ENCODE results near the gene CUX1.

GRCh38 chr7:101784292-101785127, 32.9 kb upstream of the CUX1 start:
- TF ChIP-seq POLR2AphosphoS5 (IDR thresholded peaks at IDR 0.05) = no peak
- TF ChIP-seq POLR2A (IDR thresholded peaks at IDR 0.05) = no peak
- no peak for TF ChIP-seq CTCF (IDR thresholded peaks at IDR 0.05)

Measured in breast epithelium (tissue), 3 donors.